GM12891 (cell line): Measurements from ENCODE around the gene RPL4.

Experiments used
- POLR2A ChIP-seq: IDR thresholded peaks from 2 replicates; pipeline ENCODE4 v1.6.1; 2011; ENCODE audit warnings: low read depth, low read length, control low read depth
- POLR2AphosphoS5 ChIP-seq: IDR thresholded peaks from 2 replicates; pipeline ENCODE4 v1.6.1; 2011; ENCODE audit warnings: low read depth, low read length, control low read depth
- TAF1 ChIP-seq: IDR thresholded peaks from 2 replicates; pipeline ENCODE4 v1.6.1; 2011; ENCODE audit warnings: low read depth, low read length, control low read depth

DNA sequence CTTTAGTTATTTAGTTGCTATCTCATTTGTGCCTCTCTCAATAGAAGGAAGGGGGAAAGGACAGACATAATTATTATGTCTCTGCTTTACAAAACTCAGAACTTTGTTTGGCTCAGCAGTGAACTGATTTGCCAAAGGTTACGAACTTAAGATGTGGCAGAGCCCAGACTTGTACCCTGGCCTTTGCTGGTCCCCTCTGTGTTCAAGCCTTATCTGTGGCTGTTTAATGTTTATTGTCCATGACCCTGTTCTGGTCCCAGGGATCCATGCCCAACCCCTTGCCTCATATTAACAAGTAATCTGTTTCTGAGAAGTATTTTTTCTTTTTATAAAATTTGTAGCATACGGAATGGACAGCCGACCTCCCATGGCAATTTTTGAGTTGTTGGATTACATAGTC, 17.8 kb downstream of the RPL4 start:
- TF ChIP-seq TAF1: no peak
- TF ChIP-seq POLR2AphosphoS5: no peak
- TF ChIP-seq POLR2A: no peak
